ENCODE data around the gene DAB2IP. TPM values are rescaled to one million over a fixed set of nuclear protein-coding genes. Genes with fewer than 3 reads are reported as not detected.

The DAB2IP gene
- total RNA-seq, 1 donor from 2014 or later = 41.7 TPM

DNA sequence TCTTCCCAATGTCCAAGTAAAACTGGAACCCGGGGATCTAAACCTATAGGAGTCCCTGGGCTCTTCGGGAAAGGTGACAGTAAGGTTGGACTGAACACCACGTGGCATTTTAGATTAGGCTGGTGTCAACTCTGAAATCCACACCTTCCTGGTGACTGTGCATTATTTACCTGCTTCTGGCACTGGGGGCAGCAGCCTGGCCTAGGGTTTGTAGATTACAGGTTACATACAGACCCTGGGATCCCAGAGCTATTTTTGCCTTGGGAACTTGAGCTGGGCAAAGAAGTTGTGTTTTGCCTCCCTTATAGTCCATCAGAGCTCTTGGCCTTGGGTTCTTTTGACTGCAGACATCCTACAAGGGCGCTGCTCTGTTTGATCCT, 173.2 kb downstream of the DAB2IP start:
- Histone ChIP-seq H3K79me2 (ENCODE audit: insufficient read depth, low read length) (no peaks in the 10 kb centered on the region), H3K4me2 (ENCODE audit: low read length) (no peak overlapping the region), H3K27ac (ENCODE audit: low read depth, low read length) (no peak overlapping the region), H2AFZ (ENCODE audit: low read depth, low read length) (no peak overlapping the region), H3K36me3 (ENCODE audit: insufficient read depth, low read length) (no peaks in the 10 kb centered on the region), H3K4me1 (ENCODE audit: insufficient read depth, low read length) (peaks cover 1% of the 10 kb centered on the region), H4K20me1 (ENCODE audit: insufficient read depth, low read length) (no peaks in the 10 kb centered on the region), H3K27me3 (ENCODE audit: insufficient read depth, low read length) (no peaks in the 10 kb centered on the region), H3K9me3 (ENCODE audit: insufficient read depth, low read depth, low read length) (no peaks in the 10 kb centered on the region), H3K9ac (ENCODE audit: low read length) (no peak overlapping the region), H3K4me3 (ENCODE audit: insufficient read depth, low read depth, low read length) (no peak overlapping the region)
- Mint-ChIP-seq H3K36me3 (ENCODE audit: low read depth, unreplicated experiment) (peaks cover 2% of the 10 kb centered on the region), H3K9me3 (ENCODE audit: unreplicated experiment) (no peaks in the 10 kb centered on the region), H3K27ac (ENCODE audit: unreplicated experiment) (no peak overlapping the region), H3K4me3 (ENCODE audit: unreplicated experiment) (no peak overlapping the region), H3K4me1 (ENCODE audit: low read depth, unreplicated experiment) (no peaks in the 10 kb centered on the region), H3K27me3 (ENCODE audit: low read depth, unreplicated experiment) (peaks cover 22% of the 10 kb centered on the region)
- FAIRE-seq (no peak), DNase-seq (ENCODE audit: low read depth) (no peak)
- TF ChIP-seq, protein P1, sequence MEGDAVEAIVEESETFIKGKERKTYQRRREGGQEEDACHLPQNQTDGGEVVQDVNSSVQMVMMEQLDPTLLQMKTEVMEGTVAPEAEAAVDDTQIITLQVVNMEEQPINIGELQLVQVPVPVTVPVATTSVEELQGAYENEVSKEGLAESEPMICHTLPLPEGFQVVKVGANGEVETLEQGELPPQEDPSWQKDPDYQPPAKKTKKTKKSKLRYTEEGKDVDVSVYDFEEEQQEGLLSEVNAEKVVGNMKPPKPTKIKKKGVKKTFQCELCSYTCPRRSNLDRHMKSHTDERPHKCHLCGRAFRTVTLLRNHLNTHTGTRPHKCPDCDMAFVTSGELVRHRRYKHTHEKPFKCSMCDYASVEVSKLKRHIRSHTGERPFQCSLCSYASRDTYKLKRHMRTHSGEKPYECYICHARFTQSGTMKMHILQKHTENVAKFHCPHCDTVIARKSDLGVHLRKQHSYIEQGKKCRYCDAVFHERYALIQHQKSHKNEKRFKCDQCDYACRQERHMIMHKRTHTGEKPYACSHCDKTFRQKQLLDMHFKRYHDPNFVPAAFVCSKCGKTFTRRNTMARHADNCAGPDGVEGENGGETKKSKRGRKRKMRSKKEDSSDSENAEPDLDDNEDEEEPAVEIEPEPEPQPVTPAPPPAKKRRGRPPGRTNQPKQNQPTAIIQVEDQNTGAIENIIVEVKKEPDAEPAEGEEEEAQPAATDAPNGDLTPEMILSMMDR (IDR thresholded peaks at IDR 0.05; ENCODE audit: insufficient read depth, low read depth, low read length) = no peak
- TF ChIP-seq EZH2 (IDR thresholded peaks at IDR 0.05; ENCODE audit: insufficient read depth, low read length) = no peak

DNA sequence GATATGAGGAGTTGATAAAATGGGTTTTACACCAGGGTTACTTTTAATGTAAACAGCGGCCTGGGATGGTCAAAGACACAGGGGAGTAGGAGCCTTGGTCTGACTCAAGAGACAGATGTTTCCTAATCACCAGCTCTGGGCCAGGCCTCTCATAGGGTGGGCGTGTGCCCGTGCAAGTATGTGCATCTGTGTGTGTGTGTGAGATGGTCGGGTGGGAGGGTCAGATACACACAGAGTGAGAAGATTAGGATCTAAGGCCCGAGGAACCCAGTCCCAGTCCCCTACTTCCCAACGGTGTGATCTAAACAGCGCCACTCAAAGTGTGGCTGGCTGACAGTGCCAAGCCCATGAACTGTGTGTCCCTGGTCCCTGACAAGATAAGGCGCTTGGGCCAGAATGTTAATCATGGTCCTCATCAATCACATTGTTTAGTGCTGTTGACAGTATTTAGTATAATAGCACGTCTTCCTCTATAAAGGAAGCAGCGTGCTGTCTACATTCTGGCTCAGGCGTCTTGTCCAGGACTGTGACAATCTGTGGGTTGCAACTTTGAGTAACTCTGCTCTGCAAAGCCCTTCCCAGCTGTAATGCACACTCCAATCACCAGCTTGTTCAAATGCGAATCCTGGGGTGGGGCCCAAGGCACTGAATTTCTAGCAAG, 173.7 kb downstream of the DAB2IP start:
- H3K4me2 ChIP-seq (ENCODE audit: low read length) = no peak overlapping the region
- no peak overlapping the region for H2AFZ ChIP-seq (ENCODE audit: low read depth, low read length)
- Mint-ChIP-seq H3K9me3 (ENCODE audit: unreplicated experiment) (no peaks in the 10 kb centered on the region), H3K36me3 (ENCODE audit: low read depth, unreplicated experiment) (peaks cover 2% of the 10 kb centered on the region), H3K4me3 (ENCODE audit: unreplicated experiment) (no peak overlapping the region), H3K4me1 (ENCODE audit: low read depth, unreplicated experiment) (no peaks in the 10 kb centered on the region), H3K27me3 (ENCODE audit: low read depth, unreplicated experiment) (peaks cover 23% of the 10 kb centered on the region), H3K27ac (ENCODE audit: unreplicated experiment) (no peak overlapping the region)
- no peaks in the 10 kb centered on the region for H4K20me1 ChIP-seq (ENCODE audit: insufficient read depth, low read length)
- H3K9me3 ChIP-seq (ENCODE audit: insufficient read depth, low read depth, low read length) = no peaks in the 10 kb centered on the region
- H3K36me3 ChIP-seq (ENCODE audit: insufficient read depth, low read length) = no peaks in the 10 kb centered on the region
- no peaks in the 10 kb centered on the region for H3K4me1 ChIP-seq (ENCODE audit: insufficient read depth, low read length)
- FAIRE-seq = no peak
- no peak overlapping the region for H3K27ac ChIP-seq (ENCODE audit: low read depth, low read length)
- TF ChIP-seq, protein P1 (IDR thresholded peaks at IDR 0.05; ENCODE audit: insufficient read depth, low read depth, low read length) = no peak
- no peak for TF ChIP-seq EZH2 (IDR thresholded peaks at IDR 0.05; ENCODE audit: insufficient read depth, low read length)
- no peaks in the 10 kb centered on the region for H3K79me2 ChIP-seq (ENCODE audit: insufficient read depth, low read length)
- no peak overlapping the region for H3K9ac ChIP-seq (ENCODE audit: low read length)
- H3K4me3 ChIP-seq (ENCODE audit: insufficient read depth, low read depth, low read length) = no peak overlapping the region
- H3K27me3 ChIP-seq (ENCODE audit: insufficient read depth, low read length) = no peaks in the 10 kb centered on the region
- DNase-seq (ENCODE audit: low read depth) = no peak

DNA sequence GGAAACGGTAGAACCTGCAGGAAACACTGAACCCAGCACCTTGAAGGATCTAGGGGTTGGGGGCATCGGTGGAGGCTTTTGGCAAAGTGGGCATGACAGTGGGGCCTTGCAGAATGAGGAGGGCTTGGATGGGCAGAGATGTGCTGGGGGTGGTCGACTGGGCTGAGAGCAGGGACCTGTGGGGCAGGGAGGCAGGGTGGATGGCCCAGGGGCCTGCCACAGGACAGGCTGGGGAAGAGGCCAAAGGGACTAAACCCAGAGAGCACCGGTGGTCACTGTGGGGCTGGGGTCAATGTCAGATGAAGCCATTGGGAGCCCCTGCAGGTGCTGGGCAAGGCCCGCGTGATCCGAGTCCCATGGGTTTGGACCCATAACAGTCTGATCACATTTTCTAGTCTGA, 175.3 kb downstream of the DAB2IP start:
- Histone ChIP-seq H3K36me3 (ENCODE audit: insufficient read depth, low read length) (no peaks in the 10 kb centered on the region), H3K4me3 (ENCODE audit: insufficient read depth, low read depth, low read length) (no peak overlapping the region), H4K20me1 (ENCODE audit: insufficient read depth, low read length) (no peaks in the 10 kb centered on the region), H3K27ac (ENCODE audit: low read depth, low read length) (no peak overlapping the region), H3K4me1 (ENCODE audit: insufficient read depth, low read length) (no peaks in the 10 kb centered on the region), H2AFZ (ENCODE audit: low read depth, low read length) (no peak overlapping the region), H3K79me2 (ENCODE audit: insufficient read depth, low read length) (no peaks in the 10 kb centered on the region), H3K4me2 (ENCODE audit: low read length) (no peak overlapping the region), H3K9me3 (ENCODE audit: insufficient read depth, low read depth, low read length) (no peaks in the 10 kb centered on the region), H3K27me3 (ENCODE audit: insufficient read depth, low read length) (no peaks in the 10 kb centered on the region), H3K9ac (ENCODE audit: low read length) (no peak overlapping the region)
- no peak overlapping the region for H3K27ac Mint-ChIP-seq (ENCODE audit: unreplicated experiment)
- FAIRE-seq (no peak), DNase-seq (ENCODE audit: low read depth) (no peak)
- TF ChIP-seq EZH2 (IDR thresholded peaks at IDR 0.05; ENCODE audit: insufficient read depth, low read length) = no peak
- TF ChIP-seq, protein P1 (IDR thresholded peaks at IDR 0.05; ENCODE audit: insufficient read depth, low read depth, low read length) = no peak
- no peaks in the 10 kb centered on the region for H3K4me1 Mint-ChIP-seq (ENCODE audit: low read depth, unreplicated experiment)
- peaks cover 5% of the 10 kb centered on the region for H3K9me3 Mint-ChIP-seq (ENCODE audit: unreplicated experiment)
- H3K27me3 Mint-ChIP-seq (ENCODE audit: low read depth, unreplicated experiment) = peaks cover 23% of the 10 kb centered on the region
- H3K36me3 Mint-ChIP-seq (ENCODE audit: low read depth, unreplicated experiment) = no peaks in the 10 kb centered on the region
- H3K4me3 Mint-ChIP-seq (ENCODE audit: unreplicated experiment) = no peak overlapping the region
